ENCODE data around the gene GPR87.

Gene GPR87

DNA sequence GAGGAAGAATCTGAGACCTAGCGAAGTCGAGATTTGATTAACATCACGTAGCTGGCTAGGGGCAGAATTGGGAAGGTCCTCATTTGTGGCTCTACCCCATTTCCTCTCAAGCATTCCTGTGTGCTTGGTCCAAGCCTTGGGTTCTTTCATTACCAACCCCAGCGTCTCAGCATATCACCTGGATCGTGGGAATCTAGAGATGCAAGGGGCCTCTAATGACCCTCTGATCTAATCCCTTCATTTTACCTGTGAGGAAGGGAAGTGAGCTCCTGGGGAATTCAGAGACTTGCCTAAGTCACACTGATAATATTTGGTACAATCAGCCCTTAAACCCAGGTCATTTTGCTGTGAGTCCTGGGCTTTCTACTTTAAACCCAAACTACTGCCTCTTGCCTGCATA lies 2.0 kb downstream of the GPR87 start:
- DNase-seq, result no peak

DNA sequence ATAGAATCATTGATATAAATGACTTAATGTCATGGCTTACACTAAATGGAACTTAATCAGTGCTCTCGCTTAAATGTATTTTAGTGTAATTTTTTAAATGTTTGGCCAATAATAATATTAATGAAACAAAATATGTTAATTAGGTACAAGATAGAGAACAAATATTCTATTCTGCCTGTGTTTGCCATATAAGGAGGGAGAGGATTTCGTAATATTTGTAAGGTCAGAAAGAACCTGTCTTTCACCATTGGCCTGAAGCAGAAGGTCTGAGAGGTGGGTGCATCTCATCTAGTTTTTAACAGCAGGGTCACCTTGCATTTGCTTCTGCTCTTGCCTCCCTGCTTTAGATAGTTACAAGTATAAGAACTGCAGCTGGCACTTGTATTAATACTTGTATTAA lies 2.5 kb downstream of the GPR87 start:
- DNase-seq, result no peak

DNA sequence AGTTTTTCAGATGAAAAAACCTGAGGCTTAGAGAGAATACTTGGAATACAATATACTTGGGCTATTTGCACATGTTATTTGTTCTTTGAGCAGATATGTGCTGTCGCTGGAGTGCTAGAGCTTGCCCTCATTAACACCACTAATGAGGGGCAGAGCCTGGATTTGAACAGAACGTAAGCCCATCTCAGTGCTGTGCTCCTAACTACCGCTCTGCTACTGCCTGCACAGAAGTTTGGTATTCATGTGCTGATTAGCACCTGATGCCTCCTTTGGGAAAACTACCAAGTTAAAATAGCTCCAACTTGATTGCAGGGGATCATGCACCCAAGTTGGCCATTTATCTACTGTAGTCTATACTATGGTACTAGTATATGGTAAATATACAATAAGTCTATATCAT lies 3.6 kb downstream of the GPR87 start:
- DNase-seq, result no peak

DNA sequence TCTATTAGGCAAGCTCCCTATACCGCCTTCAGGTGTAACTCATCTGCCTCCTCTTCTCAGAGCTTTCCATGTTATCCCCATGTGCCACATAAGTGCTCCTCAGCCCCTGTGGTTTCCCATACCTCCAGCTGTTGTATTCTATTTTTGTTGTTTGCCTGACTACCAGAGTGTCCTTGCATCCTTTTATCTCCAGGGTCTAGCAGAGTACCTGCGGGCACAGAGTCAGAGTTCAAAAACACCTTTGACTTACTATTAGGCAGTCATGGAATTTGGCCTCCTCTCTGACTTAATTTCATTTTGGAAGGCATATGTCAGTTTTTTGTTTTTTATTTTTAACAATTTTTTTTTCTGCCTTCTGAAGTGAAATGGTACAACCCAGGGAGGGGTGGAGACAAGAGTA lies 7.1 kb downstream of the GPR87 start:
- no peak for DNase-seq

DNA sequence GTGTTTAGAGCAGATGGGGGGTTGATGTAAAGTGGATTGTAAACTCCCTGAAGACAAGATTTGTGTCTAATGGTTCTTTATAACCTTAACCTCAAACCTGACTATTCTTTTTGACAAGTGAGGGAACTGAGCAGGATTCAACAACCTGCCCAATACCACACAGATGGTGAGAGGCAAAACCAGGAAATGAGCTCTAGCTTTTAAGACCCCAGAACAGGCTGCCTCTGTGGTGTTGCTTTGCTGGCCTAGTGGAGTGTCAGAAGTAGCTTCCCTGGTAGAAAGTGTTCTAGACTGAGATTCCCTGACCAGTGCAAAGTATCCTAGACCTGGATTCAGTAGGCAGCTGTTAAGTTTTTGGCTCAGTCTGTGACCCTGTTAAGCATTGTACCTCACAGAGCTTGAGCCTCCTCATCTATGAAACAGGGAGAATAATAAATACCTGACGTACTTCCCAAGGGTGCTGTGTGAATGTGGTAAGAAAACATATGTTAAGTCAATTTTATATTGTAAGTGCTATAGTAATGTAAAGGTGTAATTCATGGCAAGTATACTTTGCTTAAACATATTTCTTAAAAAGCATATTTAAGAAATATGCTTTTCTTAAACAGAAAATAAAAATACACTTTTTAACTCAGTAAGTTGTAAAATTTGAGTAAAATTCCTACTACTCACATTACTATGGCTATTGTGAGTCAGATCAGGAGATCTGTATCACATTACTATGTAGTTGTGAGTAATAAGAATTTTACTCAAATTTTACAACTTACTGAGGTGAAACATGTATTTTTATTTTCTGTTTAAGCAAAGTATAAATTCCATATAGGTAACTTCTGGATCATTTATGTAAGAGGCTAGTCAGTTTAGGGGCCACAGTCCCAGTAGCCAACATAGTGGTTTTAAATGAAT lies 8.8 kb downstream of the GPR87 start:
- DNase-seq, result no peak

DNA sequence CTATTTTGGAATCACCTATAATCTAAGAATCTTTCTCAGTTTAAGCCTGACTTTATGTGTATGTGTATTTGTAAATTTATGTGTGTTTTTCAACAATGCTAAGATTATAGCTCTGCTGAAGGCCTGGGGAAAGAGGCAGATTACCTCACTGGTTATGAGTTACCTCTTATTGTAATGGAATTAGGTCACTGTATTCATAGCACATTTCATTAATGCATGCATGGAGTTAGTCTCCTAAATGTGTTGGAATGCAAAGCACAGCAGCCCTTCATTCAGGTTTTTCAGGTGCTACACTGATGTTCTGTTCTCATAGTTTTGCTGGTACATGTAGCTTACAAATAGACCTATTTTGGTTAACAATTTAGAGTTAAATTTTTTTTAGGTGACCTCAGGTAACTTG lies 9.5 kb downstream of the GPR87 start:
- no peak for DNase-seq

DNA sequence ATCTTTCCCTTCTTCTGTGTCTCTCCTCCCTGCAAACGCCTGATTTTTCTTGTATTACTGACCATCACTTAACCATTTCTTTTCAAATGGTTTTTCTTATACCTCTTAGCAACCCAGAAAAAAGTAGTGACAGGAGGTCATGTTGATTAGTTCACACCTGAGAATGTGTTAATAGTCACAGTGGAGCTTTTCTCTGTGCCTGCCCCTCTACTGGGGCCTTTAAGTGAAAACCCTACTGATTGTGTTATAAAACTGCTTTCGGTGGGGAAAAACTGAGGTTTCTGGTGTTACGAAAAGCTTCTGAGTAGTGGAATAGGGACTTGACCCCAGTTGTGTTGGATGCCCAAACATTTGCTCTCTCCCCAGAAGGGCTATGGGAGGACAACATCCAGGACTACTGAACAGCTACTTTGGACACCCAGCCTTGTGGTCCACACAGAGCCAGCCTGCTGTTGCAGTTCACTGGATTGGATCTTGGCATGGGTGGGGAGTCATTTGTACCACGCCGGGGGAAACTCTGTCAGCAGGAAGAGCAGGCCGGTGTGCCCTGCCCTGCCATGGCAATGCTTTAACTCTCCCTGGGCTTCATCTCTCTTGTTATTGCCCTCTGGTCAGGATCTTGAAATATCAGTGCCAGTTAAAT lies 10.3 kb downstream of the GPR87 start:
- DNase-seq, result no peak

DNA sequence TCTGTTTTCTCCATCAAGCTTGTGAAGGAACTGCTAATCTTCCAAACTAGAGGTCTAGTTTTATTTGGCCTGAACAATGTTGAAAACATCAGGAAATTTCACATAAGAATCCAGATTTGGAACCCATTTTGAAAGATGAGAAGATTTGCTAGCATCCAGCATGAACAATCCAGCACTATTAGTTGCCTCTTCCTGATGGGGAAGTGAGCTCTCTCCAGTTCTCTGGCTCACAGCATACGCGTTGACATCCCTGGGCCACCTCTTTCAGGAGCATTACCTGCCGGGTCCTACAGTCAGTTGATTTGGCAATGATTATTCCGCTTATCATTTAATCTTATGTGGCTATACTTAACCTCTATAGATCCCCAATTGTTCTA lies 10.9 kb downstream of the GPR87 start:
- no peak for DNase-seq

DNA sequence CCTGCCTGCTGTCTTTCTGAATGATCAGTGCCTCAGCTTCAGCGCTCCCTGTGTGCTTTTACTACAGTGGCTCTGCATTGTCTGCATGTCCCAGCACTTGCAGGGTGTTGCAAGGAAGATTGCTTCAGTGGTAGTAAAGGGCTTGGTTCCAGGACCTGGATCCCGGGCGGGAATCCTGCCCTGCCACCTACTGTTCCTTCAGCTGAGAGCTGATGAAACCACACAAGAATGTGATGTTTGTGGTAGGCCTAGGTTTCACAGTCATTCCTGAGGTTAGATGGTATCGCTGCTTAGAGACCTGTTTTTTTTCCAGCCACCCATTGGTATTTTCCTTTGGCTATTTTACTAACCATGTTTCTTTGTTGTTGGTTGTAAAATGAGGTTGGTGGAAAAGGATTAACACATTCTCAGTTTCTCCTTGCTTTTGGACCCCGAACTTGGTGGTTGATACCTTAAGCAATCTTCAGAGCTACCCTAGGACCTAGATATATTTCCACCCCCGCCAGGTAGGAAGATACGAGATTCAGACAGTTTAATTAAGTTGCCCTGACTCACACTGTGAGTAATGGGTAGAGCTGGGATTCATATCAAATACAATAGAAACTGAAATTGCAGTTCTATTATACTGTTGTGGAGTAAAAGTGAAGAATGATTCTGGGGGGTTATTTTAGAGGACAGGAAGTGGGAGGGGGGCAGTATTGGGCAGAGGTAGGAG lies 11.4 kb downstream of the GPR87 start:
- no peak for DNase-seq

DNA sequence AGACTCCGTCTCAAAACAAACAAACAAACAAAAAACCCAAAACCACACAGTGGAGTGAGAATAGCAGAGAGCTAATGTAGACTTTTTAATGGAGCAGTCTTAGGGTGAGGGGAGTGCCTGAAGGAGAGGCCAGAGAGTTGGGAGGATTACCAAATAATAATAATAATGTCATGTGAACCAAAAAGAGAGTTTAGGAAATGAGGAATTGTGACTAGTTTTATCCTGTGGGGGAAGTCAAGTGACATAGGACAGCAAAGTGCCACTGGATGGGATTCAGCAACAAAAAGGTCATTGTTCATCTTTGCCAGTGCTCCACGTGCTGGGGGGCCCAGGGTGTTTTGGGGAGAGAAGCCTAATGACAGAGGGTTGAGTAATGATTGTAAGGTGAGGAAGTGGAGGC lies 12.9 kb downstream of the GPR87 start:
- no peak for DNase-seq

DNA sequence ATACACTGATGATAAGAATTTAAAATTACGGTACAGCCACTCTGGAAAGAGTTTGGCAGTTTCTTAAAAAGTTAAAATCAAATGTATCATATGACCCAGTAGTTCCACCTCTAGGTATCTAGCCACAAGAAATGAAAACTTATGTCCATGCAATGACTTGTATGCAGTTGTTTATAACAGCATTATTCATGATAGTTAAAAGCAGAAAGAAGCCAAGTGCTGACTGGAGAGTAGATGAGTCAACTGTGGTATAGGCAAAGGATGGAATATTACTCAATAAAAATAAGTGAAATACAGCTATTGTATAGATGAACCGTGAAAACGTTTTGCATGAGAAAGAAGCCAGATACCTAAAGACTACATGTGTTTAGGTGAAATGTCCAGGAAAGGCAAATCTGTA lies 14.8 kb downstream of the GPR87 start:
- no peak for DNase-seq

DNA sequence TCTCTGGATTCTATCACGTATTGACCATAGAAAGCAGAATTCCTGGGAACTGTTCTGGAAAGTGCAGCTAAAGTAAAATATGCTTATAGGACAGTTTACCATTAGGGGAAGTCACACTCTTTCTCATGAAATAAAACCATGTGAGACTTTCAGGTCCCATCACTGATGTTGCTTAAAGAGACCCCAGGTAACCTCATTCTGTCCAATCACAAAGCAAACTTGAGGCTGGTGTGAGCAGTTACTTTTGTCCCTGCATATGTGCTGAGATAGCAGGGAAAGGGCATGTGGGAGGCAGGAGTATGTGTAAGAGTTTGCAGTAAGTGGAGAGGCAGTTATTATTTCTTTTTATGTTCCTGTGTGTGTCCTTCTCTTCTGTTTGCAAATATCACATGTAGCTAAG lies 16.1 kb downstream of the GPR87 start:
- no peak for DNase-seq

DNA sequence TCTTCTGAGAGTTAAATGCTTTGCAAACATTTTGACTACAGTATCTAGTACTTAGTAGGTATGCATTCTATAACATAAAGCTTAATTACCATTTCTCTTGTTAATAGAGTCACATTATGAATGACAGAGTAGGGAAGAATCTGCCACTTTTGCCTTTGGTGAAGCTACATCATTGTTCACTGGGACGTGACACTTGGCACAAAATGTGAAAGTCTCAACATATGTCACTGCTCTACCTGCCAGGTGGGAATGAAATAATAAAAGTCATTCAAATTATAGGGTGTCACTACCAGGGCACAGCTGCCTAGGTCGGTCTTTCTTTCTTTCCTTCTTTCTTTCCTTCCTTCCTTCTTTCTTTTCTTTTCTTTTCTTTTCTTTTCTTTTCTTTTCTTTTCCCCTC lies 17.6 kb downstream of the GPR87 start:
- no peak for DNase-seq

DNA sequence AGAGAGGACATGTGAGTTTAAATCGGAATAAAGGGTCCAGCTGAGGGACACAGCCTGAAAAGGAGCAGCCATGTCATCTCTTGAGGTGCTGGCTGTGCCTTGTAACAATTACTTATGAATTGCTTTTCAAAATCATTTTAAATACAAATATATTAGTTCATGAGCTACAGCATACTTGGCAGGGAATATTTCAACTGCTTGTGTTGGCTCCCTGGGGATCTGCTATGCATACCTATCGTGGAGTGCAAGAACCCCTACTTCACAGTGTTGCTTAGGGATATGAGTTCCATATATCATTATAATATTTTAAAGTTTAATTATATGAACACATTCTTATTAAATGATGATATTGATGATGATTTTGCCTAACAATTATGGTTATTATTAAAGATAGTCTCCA lies 19.2 kb downstream of the GPR87 start:
- no peak for DNase-seq

DNA sequence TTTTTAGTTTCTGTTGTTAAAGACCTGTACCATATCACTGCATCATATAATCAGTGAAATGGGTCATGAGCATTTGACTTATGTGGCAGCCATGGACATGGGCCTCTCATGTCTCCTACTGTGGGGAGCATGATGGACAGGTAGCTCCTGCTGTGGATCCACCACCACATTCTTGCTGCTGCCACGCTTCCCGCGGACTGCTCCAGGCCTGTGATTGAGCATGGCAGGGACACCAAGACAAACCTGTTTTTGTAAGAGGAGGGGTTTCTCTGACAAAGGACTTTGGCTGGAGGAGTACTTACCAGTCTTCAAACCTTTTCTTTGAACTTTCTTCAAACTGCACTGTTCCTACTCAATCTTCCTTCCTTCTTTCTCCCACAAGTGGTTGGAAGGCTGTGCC lies 20.4 kb downstream of the GPR87 start:
- DNase-seq, result no peak

DNA sequence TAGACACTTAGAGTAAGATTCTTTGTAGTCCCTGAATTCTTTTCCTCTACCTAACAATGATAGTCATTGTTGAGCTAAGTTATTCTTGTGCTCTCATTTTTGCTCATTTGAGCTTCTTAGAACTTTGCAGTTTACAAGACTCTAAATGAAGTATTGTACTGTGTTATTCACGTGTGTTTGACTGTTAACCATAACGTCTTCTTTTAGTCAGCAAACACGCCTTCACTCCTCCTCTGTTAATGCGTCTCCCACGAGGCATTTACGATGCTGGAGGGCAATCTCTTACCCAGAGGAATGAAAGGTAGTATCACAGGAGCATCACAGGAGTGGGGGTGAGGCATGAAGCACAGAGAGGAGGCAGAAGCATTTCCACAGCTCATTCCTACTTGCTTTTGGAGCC lies 23.5 kb downstream of the GPR87 start:
- DNase-seq, result no peak

DNA sequence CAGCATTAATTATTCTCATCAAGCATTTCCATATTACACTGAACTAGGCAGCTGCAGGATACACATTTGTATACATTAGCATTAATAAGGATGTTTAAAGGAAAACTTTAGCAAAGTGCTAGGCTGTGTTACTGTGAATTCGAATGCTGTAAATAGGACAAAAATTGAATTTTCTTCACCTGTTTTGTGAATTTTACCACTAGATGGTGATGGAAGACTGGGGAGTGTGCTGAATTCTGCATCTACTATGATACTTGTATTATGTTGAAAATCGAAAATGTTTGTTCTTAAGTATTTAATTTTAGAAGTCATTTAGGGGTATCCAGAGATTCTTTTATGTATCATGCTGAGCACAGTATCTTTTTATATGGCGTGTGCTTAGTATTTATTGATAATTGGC lies 25.9 kb downstream of the GPR87 start:
- no peak for DNase-seq

DNA sequence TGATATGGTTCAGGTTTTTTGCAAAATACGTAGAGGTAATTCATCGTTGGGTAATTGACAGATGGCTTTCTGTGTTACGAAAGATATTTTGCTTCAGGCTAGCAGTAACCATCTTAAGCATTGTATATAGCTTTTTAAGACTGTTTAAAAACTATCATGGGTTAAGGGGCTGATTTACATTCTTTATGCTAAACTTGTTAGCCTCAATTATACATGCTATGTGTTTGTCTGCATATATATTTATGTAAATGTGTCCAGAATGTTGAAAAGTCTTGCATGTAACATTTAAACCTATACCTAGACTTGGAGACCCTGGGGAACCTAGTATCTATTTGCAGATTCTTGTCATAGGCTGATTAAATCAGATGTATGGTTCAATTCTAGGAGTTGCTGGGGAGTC lies 27.2 kb downstream of the GPR87 start:
- DNase-seq, result no peak

DNA sequence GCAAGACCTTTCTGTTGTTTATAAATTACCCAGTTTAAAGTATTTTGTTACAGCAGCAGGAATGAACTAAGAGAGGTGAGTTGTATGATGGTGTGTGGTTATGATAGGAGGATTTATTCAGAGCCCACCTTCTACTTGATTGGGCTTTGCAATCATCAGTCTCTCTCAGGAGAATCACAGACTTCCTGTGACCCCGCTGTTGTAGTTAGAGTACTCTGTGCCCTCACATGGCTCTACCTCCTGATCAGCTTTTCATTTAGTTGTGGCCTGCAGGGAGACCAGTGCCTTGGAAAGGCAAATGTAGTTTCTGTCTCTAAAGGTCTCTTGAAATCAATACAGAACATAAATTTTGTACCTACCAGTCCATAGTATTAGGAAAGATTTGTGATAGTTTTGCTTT lies 30.7 kb downstream of the GPR87 start:
- DNase-seq, result no peak

DNA sequence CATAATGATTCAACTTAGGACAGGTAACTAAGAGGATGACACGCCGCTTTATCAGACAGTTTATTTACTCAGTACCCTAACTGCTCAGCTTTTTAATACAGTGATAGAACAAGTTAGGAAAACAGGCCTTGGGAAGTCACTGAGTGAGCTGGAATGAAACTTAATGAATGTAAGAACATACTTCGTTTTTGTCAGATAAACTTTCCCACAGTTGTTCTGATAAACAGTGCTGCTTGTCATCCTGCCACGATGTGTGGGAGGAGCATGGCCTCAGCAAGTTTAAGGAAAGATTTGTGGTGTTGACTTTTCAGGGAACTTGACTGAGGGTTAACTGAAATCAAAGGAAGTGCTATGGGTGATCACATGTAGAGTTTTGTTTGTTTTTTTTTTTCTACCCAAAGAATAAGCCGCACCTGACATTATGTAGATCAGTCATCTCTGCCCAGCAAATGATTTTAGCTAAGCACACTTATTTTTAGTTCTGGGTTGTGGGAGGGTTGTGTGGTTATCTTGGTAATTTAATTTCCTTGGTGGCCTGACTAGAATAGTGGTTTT lies 32.6 kb downstream of the GPR87 start:
- no peak for DNase-seq

DNA sequence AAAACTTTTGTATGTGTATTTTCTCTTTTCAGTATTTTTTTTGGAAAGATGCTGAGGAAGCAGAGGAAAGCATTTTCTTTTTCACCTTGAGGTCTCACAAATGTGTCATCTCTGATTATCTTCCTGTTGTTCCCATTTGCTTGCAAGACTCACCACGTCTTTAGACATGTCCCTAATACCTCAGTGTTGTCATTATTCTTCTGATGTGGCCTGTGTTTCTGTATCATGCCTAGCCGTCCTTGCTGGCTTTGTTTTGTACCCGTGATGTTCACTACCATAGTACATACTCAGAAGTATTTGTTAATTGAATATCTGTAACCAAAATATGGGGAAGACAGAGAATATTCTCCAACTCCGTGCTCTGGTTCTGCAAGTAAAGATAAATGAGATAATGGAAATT lies 33.2 kb downstream of the GPR87 start:
- no peak for DNase-seq

DNA sequence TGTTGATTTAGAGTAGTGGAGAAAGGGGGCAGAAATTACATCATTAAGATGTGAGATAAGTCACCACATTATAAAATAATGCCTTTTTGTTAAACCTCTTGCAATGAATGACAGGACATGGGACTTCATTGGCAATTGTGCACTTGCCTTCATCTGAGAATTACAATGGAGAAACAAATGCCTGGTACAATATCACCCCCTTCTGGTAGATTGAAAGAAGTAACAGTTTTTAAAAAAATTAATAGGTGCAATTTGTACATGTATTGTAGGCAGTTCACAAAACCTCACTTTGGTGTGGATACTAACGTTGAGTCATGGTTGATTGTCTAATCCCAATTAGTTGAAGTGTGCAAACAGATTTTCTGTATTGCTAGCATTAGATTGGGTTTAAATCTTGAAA lies 33.7 kb downstream of the GPR87 start:
- peak; percentile 43 for DNase-seq

DNA sequence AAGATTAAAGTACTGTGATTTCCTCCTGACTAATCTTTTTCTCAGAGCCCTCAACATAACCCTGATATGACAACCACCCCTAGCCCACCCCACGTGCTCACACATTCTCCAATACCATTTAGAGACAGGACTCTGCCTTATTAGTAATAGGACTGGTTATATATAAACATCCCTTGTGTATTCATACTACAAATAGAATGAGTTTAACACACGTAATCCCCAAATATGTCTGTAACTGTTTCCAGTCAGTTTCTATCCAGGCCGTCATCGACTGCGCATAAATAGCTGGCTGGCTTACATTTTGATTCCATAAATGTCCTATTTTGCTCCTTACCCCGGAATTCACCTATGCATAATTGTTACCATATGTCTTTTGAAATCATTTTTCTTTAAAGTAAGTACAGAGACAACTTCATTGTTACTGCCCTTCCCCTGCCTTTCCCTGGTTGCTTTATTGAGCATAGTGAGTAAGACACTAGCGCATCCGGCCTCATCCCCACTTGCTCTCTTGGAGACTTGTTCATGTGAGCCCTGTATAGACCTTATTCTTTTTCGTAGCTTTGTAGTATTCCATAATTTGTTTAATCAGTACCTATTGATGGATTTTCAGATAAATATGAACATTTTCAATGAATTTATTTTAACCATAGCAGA lies 34.8 kb downstream of the GPR87 start:
- DNase-seq, result no peak

Data from COR-L47 (cell line).